ENCODE measurements around the gene ENAH. TPM values are rescaled to one million over a fixed set of nuclear protein-coding genes. Genes with fewer than 3 reads are reported as not detected.

ENAH gene
- total RNA-seq: 85.0 and 93.7 TPM in 2 replicates
- polyA plus RNA-seq: 153 and 210 TPM in 2 replicates
- 103 and 145 TPM in 2 replicates for polyA plus RNA-seq (2012)
- 31.8 and 38.8 TPM in 2 replicates for polyA minus RNA-seq (ENCODE audit: low replicate concordance)

DNA sequence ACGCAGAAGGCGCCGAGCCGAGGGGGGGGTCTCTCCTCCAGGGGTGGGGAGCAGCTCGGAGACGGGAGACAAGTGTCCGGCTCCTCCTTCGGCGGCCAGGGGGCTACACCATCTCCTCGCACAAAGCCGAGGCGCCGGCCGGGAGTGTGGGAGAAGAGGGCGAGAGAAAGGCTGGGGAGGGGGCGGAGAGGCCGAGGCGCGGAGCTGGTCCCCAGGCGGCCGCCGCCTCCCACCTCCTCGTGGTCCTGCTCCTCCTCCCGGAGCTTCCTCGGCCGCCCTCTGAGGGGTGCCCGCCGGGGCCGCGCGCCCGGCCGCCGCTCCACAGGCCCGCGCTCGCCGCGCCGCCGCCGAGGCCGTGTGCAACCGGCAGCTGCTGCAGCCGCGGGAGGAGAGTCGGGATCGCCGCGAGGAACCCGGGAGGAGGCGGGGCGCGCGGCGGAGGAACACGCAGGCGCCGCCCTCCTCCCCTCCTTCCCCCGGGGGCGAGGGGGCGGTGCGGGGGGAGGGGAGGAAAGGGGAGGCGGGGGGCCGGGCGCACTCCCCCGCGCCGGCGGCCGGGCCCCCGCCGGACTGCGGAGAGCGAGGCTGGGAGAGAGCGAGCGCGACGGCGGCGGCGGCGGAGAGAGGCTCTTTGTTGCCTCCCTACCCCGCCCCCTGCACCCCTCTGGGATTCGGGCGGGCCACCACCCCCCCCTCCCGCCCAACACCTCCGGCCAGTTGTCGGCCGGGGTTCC, at the start of gene ENAH:
Gene ENAH (minus strand): TSS at position 395 of the 734 bp plus-strand sequence. CDS start 433 bp downstream, outside the sequence.
- H2AFZ ChIP-seq (ENCODE audit: low read length): peak within 1 kb of the TSS; percentile 54
- H3K4me1 ChIP-seq (ENCODE audit: control insufficient read depth, extremely low read depth, insufficient read depth, low read length): peaks cover 19% of the 10 kb centered on the region

DNA sequence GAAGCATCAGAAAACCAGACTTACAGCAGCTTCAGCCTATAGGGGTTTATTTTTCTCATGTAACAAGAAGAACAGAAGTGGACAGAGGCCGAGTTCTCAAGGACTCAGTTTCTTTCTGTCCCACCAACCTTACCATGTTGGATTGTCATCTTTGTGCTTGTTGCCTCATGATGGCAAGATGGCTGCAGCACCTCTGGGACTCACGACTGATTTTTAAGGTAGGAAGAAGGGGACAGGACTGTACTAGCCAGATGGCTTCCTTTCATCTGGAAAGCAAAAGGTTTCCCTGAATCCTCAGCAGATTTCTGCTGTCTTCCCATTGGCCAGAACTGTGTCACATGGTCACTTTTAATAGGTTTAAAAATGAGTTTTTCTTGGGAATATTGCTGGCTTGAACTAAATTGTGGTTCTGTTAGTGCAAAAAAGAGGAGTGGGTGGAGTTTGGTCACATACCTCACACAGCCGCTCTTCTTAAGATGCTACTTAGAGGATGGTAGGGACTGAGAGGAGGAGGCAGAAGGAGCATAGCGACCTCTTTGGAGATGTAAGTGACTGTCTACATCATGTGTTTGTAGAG, 48.1 kb upstream of the ENAH start:
- Histone ChIP-seq H3K79me2 (ENCODE audit: control insufficient read depth, insufficient read depth, low read length) (no peaks in the 10 kb centered on the region), H3K9me3 (ENCODE audit: control insufficient read depth, insufficient read depth, low read depth, low read length) (no peaks in the 10 kb centered on the region), H2AFZ (ENCODE audit: low read length) (peak overlapping the region; percentile 54), H3K4me3 (replicated peaks in 1 of 4; ENCODE audit: control extremely low read depth in 1 of 4, insufficient read depth in 1 of 4, low read depth in 3 of 4, low read length in 4 of 4) (no peak overlapping the region), H4K20me1 (ENCODE audit: control insufficient read depth, extremely low read depth, insufficient read depth, low read length) (no peaks in the 10 kb centered on the region), H3K36me3 (ENCODE audit: control insufficient read depth, insufficient read depth, low read length) (no peaks in the 10 kb centered on the region), H3K27ac (ENCODE audit: insufficient read depth, low read length) (peak overlapping the region; percentile 52), H3K4me1 (ENCODE audit: control insufficient read depth, extremely low read depth, insufficient read depth, low read length) (peaks cover 10% of the 10 kb centered on the region), H3K9ac (ENCODE audit: insufficient read depth, low read length) (no peak overlapping the region), H3K27me3 (ENCODE audit: control insufficient read depth, insufficient read depth, low read length) (no peaks in the 10 kb centered on the region), H3K4me2 (ENCODE audit: extremely low read depth, insufficient read depth, low read length) (peak overlapping the region; percentile 30)
- TF ChIP-seq EZH2 (IDR thresholded peaks at IDR 0.05; ENCODE audit: low read length, missing control alignments): no peak
- TF ChIP-seq, protein P1, sequence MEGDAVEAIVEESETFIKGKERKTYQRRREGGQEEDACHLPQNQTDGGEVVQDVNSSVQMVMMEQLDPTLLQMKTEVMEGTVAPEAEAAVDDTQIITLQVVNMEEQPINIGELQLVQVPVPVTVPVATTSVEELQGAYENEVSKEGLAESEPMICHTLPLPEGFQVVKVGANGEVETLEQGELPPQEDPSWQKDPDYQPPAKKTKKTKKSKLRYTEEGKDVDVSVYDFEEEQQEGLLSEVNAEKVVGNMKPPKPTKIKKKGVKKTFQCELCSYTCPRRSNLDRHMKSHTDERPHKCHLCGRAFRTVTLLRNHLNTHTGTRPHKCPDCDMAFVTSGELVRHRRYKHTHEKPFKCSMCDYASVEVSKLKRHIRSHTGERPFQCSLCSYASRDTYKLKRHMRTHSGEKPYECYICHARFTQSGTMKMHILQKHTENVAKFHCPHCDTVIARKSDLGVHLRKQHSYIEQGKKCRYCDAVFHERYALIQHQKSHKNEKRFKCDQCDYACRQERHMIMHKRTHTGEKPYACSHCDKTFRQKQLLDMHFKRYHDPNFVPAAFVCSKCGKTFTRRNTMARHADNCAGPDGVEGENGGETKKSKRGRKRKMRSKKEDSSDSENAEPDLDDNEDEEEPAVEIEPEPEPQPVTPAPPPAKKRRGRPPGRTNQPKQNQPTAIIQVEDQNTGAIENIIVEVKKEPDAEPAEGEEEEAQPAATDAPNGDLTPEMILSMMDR (conservative IDR thresholded peaks at IDR 0.05 in 1 of 2, IDR thresholded peaks at IDR 0.05 in 1 of 2; ENCODE audit: low read depth in 1 of 2, low read length in 2 of 2): no peak
- peak in 1 of 2 donors; percentile 70 for DNase-seq (ENCODE audit: low read depth in 2 of 2)

More for the DNA sequence above, at the start of gene ENAH:
- no peaks in the 10 kb centered on the region for H3K36me3 ChIP-seq (ENCODE audit: control insufficient read depth, insufficient read depth, low read length)
- H3K79me2 ChIP-seq (ENCODE audit: control insufficient read depth, insufficient read depth, low read length): peaks cover 49% of the 10 kb centered on the region
- peak within 1 kb of the TSS; percentile 98 for H3K9ac ChIP-seq (ENCODE audit: insufficient read depth, low read length)
- peak within 1 kb of the TSS; percentile 96 for H3K4me2 ChIP-seq (ENCODE audit: extremely low read depth, insufficient read depth, low read length)
- peak; percentile 80 for DNase-seq (ENCODE audit: low read depth in 2 of 2)
- H3K27me3 ChIP-seq (ENCODE audit: control insufficient read depth, insufficient read depth, low read length): no peaks in the 10 kb centered on the region
- no peaks in the 10 kb centered on the region for H4K20me1 ChIP-seq (ENCODE audit: control insufficient read depth, extremely low read depth, insufficient read depth, low read length)
- H3K9me3 ChIP-seq (ENCODE audit: control insufficient read depth, insufficient read depth, low read depth, low read length): no peaks in the 10 kb centered on the region
- peak within 1 kb of the TSS; percentile 99 for H3K27ac ChIP-seq (ENCODE audit: insufficient read depth, low read length)
- H3K4me3 ChIP-seq (replicated peaks in 1 of 4; ENCODE audit: control extremely low read depth in 1 of 4, insufficient read depth in 1 of 4, low read depth in 3 of 4, low read length in 4 of 4): peak within 1 kb of the TSS; percentile 64 to 99 (median 89)
- TF ChIP-seq, protein P1 (conservative IDR thresholded peaks at IDR 0.05 in 1 of 2, IDR thresholded peaks at IDR 0.05 in 1 of 2; ENCODE audit: low read depth in 1 of 2, low read length in 2 of 2): no peak
- no peak for TF ChIP-seq EZH2 (IDR thresholded peaks at IDR 0.05; ENCODE audit: low read length, missing control alignments)

DNA sequence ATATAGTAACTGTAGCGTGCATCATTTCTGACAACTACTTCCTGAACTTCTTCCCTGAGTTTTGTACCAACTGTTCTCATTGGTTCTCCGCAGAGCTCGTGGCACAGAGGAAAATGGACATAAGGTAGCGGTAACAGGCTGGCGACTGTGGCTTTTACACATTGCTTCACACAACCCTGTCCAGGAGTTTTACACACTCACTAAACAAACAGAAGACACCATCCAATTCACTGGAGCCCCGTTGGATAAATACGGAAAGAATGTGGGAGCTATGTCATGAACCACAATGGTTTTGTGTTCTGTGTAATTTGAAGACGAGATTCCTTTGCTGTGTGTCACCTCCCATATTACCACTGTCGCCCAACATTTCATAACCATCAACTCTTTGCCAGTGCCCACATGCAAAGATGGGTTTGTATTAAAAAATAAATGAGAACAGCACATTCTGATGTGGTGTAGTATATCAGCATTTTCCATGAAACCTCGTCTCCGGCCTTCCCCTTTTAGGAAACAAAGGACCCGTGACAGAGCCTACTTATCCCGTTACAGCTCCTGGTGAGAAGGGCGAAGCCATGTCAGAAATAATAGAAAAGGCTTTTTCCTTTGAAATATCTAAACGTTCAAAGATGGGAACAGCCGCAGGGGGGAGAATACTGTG, 47.4 kb upstream of the ENAH start:
- no peaks in the 10 kb centered on the region for H3K79me2 ChIP-seq (ENCODE audit: control insufficient read depth, insufficient read depth, low read length)
- H3K9ac ChIP-seq (ENCODE audit: insufficient read depth, low read length): no peak overlapping the region
- peak overlapping the region; percentile 74 for H3K4me2 ChIP-seq (ENCODE audit: extremely low read depth, insufficient read depth, low read length)
- DNase-seq (ENCODE audit: low read depth in 2 of 2): peak; percentile 98 to 100
- H4K20me1 ChIP-seq (ENCODE audit: control insufficient read depth, extremely low read depth, insufficient read depth, low read length): no peaks in the 10 kb centered on the region
- no peaks in the 10 kb centered on the region for H3K36me3 ChIP-seq (ENCODE audit: control insufficient read depth, insufficient read depth, low read length)
- no peak for TF ChIP-seq EZH2 (IDR thresholded peaks at IDR 0.05; ENCODE audit: low read length, missing control alignments)
- TF ChIP-seq, protein P1 (conservative IDR thresholded peaks at IDR 0.05 in 1 of 2, IDR thresholded peaks at IDR 0.05 in 1 of 2; ENCODE audit: low read depth in 1 of 2, low read length in 2 of 2): no peak
- peaks cover 10% of the 10 kb centered on the region for H3K4me1 ChIP-seq (ENCODE audit: control insufficient read depth, extremely low read depth, insufficient read depth, low read length)
- no peaks in the 10 kb centered on the region for H3K27me3 ChIP-seq (ENCODE audit: control insufficient read depth, insufficient read depth, low read length)
- peak overlapping the region in 1 of 4 experiments; percentile 26 for H3K4me3 ChIP-seq (replicated peaks in 1 of 4; ENCODE audit: control extremely low read depth in 1 of 4, insufficient read depth in 1 of 4, low read depth in 3 of 4, low read length in 4 of 4)
- peak overlapping the region; percentile 63 for H3K27ac ChIP-seq (ENCODE audit: insufficient read depth, low read length)
- H2AFZ ChIP-seq (ENCODE audit: low read length): no peak overlapping the region
- no peaks in the 10 kb centered on the region for H3K9me3 ChIP-seq (ENCODE audit: control insufficient read depth, insufficient read depth, low read depth, low read length)

All from fibroblast of lung (primary cell).